ENCODE results near the gene CD19.
"Not testable (repeated sequence)": the region's sequence is repeated elsewhere in the genome, so short reads cannot be mapped to it uniquely, and the experiment has no call there.

Gene CD19

GRCh38 chr16:28937222-28937876, 5.6 kb downstream of the CD19 start:
- DNase-seq, result no peak

DNA sequence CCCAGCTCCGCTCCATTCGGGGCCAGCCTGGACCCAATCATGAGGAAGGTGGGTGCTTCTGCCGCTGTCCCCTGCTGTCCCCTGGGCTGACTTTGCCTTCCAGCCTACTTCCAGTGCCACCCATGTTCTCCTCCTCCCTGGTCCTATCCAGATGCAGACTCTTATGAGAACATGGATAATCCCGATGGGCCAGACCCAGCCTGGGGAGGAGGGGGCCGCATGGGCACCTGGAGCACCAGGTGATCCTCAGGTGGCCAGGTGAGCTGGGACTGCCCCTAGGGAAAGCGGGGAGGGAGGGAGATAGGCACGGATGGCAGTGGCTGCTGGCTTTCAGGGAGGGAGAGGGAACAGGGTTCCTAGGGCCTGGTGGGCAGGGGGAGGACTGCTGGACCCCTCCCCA, 7.0 kb downstream of the CD19 start:
- no peak for DNase-seq

GRCh38 chr16:28939825-28940224, 8.1 kb downstream of the CD19 start:
- not testable (repeated sequence) for DNase-seq

GRCh38 chr16:28943281-28943680, 11.5 kb downstream of the CD19 start:
- DNase-seq, result no peak

- no peak for DNase-seq
Measured at GRCh38 chr16:28946681-28947080, 14.9 kb downstream of the CD19 start.

GRCh38 chr16:28950648-28951409, 19.1 kb downstream of the CD19 start, which contains the start of gene NFATC2IP:
NFATC2IP (plus strand) TSS chr16:28950937; CDS start chr16:28951012, 75 bp downstream.
- peak; percentile 100 for DNase-seq

DNA sequence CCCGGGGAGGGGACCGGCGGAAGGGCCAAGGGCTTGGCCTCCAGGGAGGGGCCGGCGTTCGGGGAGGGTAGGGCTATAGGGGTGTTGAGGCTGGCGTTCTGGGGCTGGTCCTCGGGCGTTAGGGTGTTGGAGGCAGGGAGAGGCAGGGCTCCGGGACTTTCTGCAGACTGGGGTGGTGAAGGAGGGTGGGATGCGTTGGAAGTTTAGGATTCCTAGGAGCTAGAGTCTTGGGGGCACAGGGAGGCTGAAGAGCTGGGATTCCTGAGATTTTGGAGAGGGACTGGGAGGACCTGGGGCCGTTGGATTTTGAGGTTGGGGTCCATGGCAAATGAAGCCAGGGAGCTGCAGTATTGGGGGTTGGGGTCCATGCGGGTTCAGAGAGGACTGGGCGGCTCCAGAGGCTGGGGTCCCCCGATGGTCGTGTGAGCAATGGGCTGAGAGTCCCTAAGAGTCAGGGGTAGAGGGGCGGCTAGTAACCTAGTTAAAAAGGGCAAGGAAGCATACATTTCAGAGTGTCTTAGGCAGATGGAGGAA, 19.7 kb downstream of the CD19 start:
- no peak for DNase-seq

GRCh38 chr16:28958216-28958615, 26.4 kb downstream of the CD19 start:
- DNase-seq, result no peak

DNA sequence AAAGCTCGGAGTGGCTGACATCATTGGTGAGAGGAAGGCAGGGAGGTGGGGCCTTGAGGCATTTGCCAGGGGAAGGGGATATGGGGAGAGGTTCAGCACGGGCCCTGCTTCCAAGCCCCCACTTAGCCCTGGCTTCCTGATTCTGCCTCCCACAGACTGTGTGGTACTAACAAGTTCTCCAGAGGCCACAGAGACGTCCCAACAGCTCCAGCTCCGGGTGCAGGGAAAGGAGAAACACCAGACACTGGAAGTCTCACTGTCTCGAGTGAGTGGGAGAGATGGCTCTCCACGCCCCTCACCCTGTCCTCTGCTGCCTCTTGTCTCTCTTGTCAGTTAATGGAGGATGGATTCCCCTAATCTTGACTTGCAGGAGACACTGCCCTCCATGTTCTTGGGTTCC, 27.1 kb downstream of the CD19 start:
- no peak for DNase-seq

DNA sequence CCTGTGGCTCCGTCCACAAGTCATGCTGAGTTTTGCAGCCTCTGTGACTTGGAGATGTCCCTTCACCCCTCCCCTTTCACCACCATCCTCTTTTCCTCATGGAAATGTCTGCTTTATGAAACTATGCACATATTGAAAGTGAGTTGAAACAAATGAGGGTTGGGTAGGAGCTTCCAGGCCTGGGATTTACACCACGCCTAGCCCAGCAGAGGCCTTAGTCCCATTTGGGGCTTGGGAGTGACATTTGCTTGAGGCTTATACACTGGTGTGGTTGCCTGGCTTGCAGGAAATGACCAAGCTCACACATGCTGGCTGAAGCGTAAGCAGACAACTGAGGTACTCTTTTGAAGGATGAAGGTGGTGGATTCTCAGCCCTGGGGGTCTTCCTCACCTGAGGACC, 32.3 kb downstream of the CD19 start:
- DNase-seq, result no peak

- no peak for DNase-seq
Measured at GRCh38 chr16:28964496-28964895, 32.7 kb downstream of the CD19 start.

GRCh38 chr16:28967156-28967555, 35.4 kb downstream of the CD19 start:
- no peak for DNase-seq

- not testable (repeated sequence) for DNase-seq
Measured at GRCh38 chr16:28969696-28970095, 37.9 kb downstream of the CD19 start.

- DNase-seq, result peak; percentile 9
Measured at GRCh38 chr16:28974007-28974436, 42.3 kb downstream of the CD19 start.

DNA sequence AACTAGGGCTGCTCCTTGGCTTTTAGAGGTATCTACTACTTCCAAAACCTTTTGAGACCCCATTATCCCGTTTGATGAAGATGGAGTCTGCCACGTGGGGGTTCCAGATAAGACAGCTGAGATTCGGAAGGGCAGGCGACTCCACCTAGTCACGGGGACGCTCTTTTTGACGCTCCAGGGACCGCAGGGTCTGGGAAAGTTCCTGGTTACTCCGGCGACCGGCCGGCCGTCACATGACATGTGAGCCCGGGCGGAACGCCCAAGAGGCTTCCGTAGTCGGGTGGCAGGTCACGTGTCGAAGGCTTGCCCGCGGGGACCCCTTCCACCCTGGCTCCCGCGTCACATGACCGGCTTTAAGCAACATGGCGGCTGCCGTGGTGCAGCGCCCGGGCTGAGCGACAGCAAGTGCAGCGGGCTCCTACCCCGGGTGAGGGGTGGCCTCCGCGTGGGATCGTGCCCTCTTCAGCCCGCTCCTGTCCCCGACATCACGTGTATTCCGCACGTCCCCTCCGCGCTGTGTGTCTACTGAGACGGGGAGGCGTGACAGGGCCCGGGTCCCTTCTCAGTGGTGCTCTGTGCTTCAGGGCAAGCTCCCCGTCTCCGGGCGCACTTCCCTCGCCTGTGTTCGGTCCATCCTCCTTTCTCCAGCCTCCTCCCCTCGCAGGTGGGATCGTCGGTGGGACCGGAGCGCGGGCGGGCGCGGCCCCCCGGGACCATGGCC, 42.8 kb downstream of the CD19 start, which contains the start of gene SPNS1:
TSS of gene SPNS1 (plus strand) at position 342 of the 721 bp plus-strand sequence. CDS start at position 716, 374 bp downstream.
- peak; percentile 90 for DNase-seq

GRCh38 chr16:28975158-28975599, 43.4 kb downstream of the CD19 start:
- DNase-seq, result no peak

- no peak for DNase-seq
Measured at GRCh38 chr16:28977703-28978662, 46.2 kb downstream of the CD19 start.

GRCh38 chr16:28980330-28980729, 48.6 kb downstream of the CD19 start:
- DNase-seq, result not testable (repeated sequence)

GRCh38 chr16:28980929-28981328, 49.2 kb downstream of the CD19 start:
- no peak for DNase-seq

DNA sequence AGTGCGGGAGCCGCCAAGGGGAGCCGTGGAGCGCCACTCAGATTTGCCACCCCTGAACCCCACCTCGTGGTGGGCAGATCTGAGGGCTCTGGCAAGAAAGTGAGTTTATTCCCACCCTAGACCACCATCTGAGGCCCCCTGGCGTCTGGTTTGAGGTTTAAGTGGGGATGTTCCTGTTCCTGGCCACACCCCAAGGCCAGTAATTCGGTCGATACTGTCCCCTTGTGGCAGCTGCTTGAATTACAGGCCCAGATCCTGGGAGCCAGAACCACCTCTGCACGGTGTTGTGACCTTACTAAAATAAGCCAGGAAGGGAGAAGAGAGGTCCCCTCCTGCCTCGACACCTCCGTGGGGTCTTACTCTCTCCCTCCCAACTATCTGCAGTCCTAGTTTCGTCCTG, 49.7 kb downstream of the CD19 start:
- DNase-seq, result no peak

- DNase-seq, result no peak
Measured at GRCh38 chr16:28982418-28982817, 50.6 kb downstream of the CD19 start.

GRCh38 chr16:28982949-28983348, 51.2 kb downstream of the CD19 start:
- DNase-seq, result no peak
